GM23338 (cell line): ENCODE data around the gene LAMTOR1. TPM values are rescaled to one million over a fixed set of nuclear protein-coding genes. Genes with fewer than 3 reads are reported as not detected.

Source experiments
- ATAC-seq: fragments of 200-7000 bp; cut with Tn5 transposase; 3 replicates; pipeline ENCODE4 v1.9.1; 2020
- DNase-seq: peaks from one replicate; pipeline ENCODE4 v3.0.0-alpha.2; 2015; ENCODE audit warnings: low spot score
- H2AFZ ChIP-seq: fragments of 200-600 bp; sonication (generic); 2 replicates; pipeline ENCODE4 v1.8.0; 2016; ENCODE audit warnings: antibody characterized with exemption, mild to moderate bottlenecking, moderate library complexity
- H3F3A ChIP-seq: fragments of 200-600 bp; sonication (generic); replicated peaks from 2 replicates; pipeline ENCODE4 v1.8.0; 2017; ENCODE audit warnings: antibody characterized with exemption, mixed run types, low read depth
- H3K27ac ChIP-seq: fragments of 200-600 bp; sonication (generic); 2 replicates; pipeline ENCODE4 v1.6.1; 2016; ENCODE audit warnings: low read depth
- H3K27me3 ChIP-seq: fragments of 200-600 bp; sonication (generic); 2 replicates; pipeline ENCODE4 v1.8.0; 2016; ENCODE audit warnings: mild to moderate bottlenecking, mixed run types, moderate library complexity; ENCODE audit not compliant: insufficient read depth
- H3K36me3 ChIP-seq: fragments of 200-600 bp; sonication (generic); 2 replicates; pipeline ENCODE4 v1.8.0; 2016; ENCODE audit warnings: mild to moderate bottlenecking; ENCODE audit not compliant: insufficient read depth
- H3K4me1 ChIP-seq: fragments of 200-600 bp; sonication (generic); 2 replicates; pipeline ENCODE4 v1.8.0; 2016; ENCODE audit warnings: mild to moderate bottlenecking, moderate library complexity; ENCODE audit not compliant: insufficient read depth
- H3K4me2 ChIP-seq: fragments of 200-600 bp; sonication (generic); 2 replicates; pipeline ENCODE4 v1.7.1; 2017; ENCODE audit warnings: mixed run types
- H3K4me3 ChIP-seq: fragments of 200-600 bp; sonication (generic); 2 replicates; pipeline ENCODE4 v1.6.1; 2016; ENCODE audit warnings: mixed run types
- H3K79me2 ChIP-seq: fragments of 200-600 bp; sonication (generic); replicated peaks from 2 replicates; pipeline ENCODE4 v1.8.0; 2017; ENCODE audit warnings: mild to moderate bottlenecking; ENCODE audit not compliant: insufficient read depth
- H3K9me2 ChIP-seq: fragments of 200-600 bp; sonication (generic); 2 replicates; pipeline ENCODE4 v1.8.0; 2017; ENCODE audit not compliant: insufficient read depth
- H4K20me1 ChIP-seq: fragments of 200-600 bp; sonication (generic); replicated peaks from 2 replicates; pipeline ENCODE4 v1.8.0; 2017; ENCODE audit warnings: mild to moderate bottlenecking; ENCODE audit not compliant: insufficient read depth
- H3K27ac Mint-ChIP-seq: 2 replicates; pipeline ENCODE4 v1.8.0; 2020; ENCODE audit warnings: inconsistent platforms, mild to moderate bottlenecking, moderate library complexity, mixed read lengths
- H3K27me3 Mint-ChIP-seq: 3 replicates; pipeline ENCODE4 v1.8.0; 2022; ENCODE audit warnings: low read depth, mild to moderate bottlenecking, moderate library complexity, mixed read lengths, inconsistent platforms; ENCODE audit not compliant: insufficient read depth, poor library complexity
- H3K36me3 Mint-ChIP-seq: 3 replicates; pipeline ENCODE4 v1.8.0; 2021; ENCODE audit warnings: low read depth, mild to moderate bottlenecking, inconsistent platforms, moderate library complexity, mixed read lengths
- H3K4me1 Mint-ChIP-seq: 3 replicates; pipeline ENCODE4 v1.8.0; 2020; ENCODE audit warnings: mild to moderate bottlenecking, inconsistent platforms, mixed read lengths
- H3K4me3 Mint-ChIP-seq: 3 replicates; pipeline ENCODE4 v1.8.0; 2021; ENCODE audit warnings: moderate library complexity, mild to moderate bottlenecking, inconsistent platforms, mixed read lengths
- H3K9me3 Mint-ChIP-seq: 3 replicates; pipeline ENCODE4 v1.8.0; 2020; ENCODE audit warnings: moderate library complexity, mild to moderate bottlenecking, inconsistent platforms, mixed read lengths
- CREB1 ChIP-seq: fragments of 250-450 bp; sonication (Bioruptor Pico); IDR thresholded peaks from 2 replicates; pipeline ENCODE4 v1.5.0; 2020; ENCODE audit warnings: low read depth, mild to moderate bottlenecking, moderate library complexity
- CTCF ChIP-seq, 2 experiments: fragments of 200-600 bp in 1 of 2; sonication (generic) in 1 of 2; conservative IDR thresholded peaks; 2 replicates each; pipeline versions ENCODE4 v1.5.1 to v1.6.1; 2016 to 2017; ENCODE audit warnings: antibody characterized with exemption in 2 of 2, low read depth in 2 of 2, mild to moderate bottlenecking in 2 of 2, moderate library complexity in 1 of 2
- EZH2phosphoT487 ChIP-seq: fragments of 200-600 bp; sonication (generic); IDR thresholded peaks from one replicate; pipeline ENCODE4 v1.8.1; 2018; ENCODE audit warnings: antibody characterized with exemption; ENCODE audit not compliant: unreplicated experiment
- JUNB ChIP-seq: IDR thresholded peaks from one replicate; pipeline ENCODE4 v1.6.1; 2016; ENCODE audit warnings: antibody characterized with exemption; ENCODE audit not compliant: unreplicated experiment
- NANOG ChIP-seq: IDR thresholded peaks from 2 replicates; pipeline ENCODE4 v1.6.1; 2016; ENCODE audit warnings: antibody characterized with exemption, borderline replicate concordance
- POLR2AphosphoS5 ChIP-seq: IDR thresholded peaks from 2 replicates; pipeline ENCODE4 v1.6.1; 2016; ENCODE audit warnings: antibody characterized with exemption, low read depth
- REST ChIP-seq: IDR thresholded peaks from one replicate; pipeline ENCODE4 v1.6.1; 2018; ENCODE audit warnings: antibody characterized with exemption; ENCODE audit not compliant: unreplicated experiment
- STAT1 ChIP-seq: IDR thresholded peaks from one replicate; pipeline ENCODE4 v1.6.1; 2016; ENCODE audit warnings: antibody characterized with exemption; ENCODE audit not compliant: unreplicated experiment
- ZNF331 ChIP-seq: fragments of 250-450 bp; sonication (Bioruptor Pico); IDR thresholded peaks from 2 replicates; pipeline ENCODE4 v1.5.0; 2020; ENCODE audit warnings: low read depth, mild to moderate bottlenecking, moderate library complexity
- ZNF462 ChIP-seq: fragments of 250-450 bp; sonication (Bioruptor Pico); IDR thresholded peaks from 2 replicates; pipeline ENCODE4 v1.5.0; 2020; ENCODE audit warnings: mild to moderate bottlenecking, moderate library complexity
- polyA plus RNA-seq: library from polyadenylated mRNA; unstranded; fragments of >200 nt; fragmentation: Nextera tagmentation; extraction: Ambion mirVana; gene quantifications from 2 replicates; pipeline ENCODE4 v1.2.1, GENCODE V29; 2016
- total RNA-seq: library from RNA; depleted of rRNA; stranded (reverse); fragments of >200 nt; shearing (Covaris generic); gene quantifications from 2 replicates; pipeline ENCODE4 v1.2.3, GENCODE V29; 2014

The LAMTOR1 gene
- total and polyA plus RNA-seq, 2 experiments from 2014 or later: 112 to 157 TPM

- H3K4me1 ChIP-seq: no peaks in the 10 kb centered on the region
- no peak for ATAC-seq
Observed at GRCh38 chr11:72132646-72133045, 29.5 kb upstream of the LAMTOR1 start.

More at GRCh38 chr11:72132646-72133045, 29.5 kb upstream of the LAMTOR1 start:
- no peaks in the 10 kb centered on the region for H3K79me2 ChIP-seq
- Mint-ChIP-seq H3K9me3 (peaks cover 24% of the 10 kb centered on the region), H3K4me3 (no peak overlapping the region), H3K27ac (no peak overlapping the region), H3K4me1 (no peaks in the 10 kb centered on the region; the same call in 2 of the 3 replicates), H3K36me3 (peaks cover 18% of the 10 kb centered on the region), H3K27me3 (peaks cover 11% of the 10 kb centered on the region)
- H4K20me1 ChIP-seq: no peaks in the 10 kb centered on the region; the same call in 1 of the 2 replicates
- no peak for DNase-seq
- H3K9me2 ChIP-seq: no peaks in the 10 kb centered on the region
- H3K4me3 ChIP-seq: no peak overlapping the region
- H3K27ac ChIP-seq: no peak overlapping the region
- TF ChIP-seq POLR2AphosphoS5 (no peak), CREB1 (no peak), ZNF462 (CRISPR knock-in tag) (no peak), EZH2phosphoT487 (no peak), NANOG (no peak), STAT1 (no peak), REST (no peak), JUNB (no peak), CTCF (conservative IDR thresholded peaks at IDR 0.05; ENCODE audit: low read depth in 2 of 2) (no peak), ZNF331 (CRISPR knock-in tag) (no peak)
- no peak overlapping the region for H2AFZ ChIP-seq
- H3F3A ChIP-seq: no peaks in the 10 kb centered on the region
- no peaks in the 10 kb centered on the region for H3K36me3 ChIP-seq
- H3K27me3 ChIP-seq: no peaks in the 10 kb centered on the region
- H3K4me2 ChIP-seq: no peak overlapping the region
